ENCODE measurements around the gene LRCOL1. TPM values are rescaled to one million over a fixed set of nuclear protein-coding genes. Genes with fewer than 3 reads are reported as not detected.

LRCOL1 gene
- polyA plus RNA-seq, 3 donors: not detected

- Histone ChIP-seq H3K9me3 (replicated peaks in 1 of 2; ENCODE audit: control insufficient read depth in 1 of 2, insufficient read depth in 1 of 2, low read length in 2 of 2) (no peaks in the 10 kb centered on the region), H3K27ac (ENCODE audit: low read depth in 1 of 2, low read length in 2 of 2) (no peak overlapping the region), H3K4me3 (replicated peaks in 1 of 3; ENCODE audit: low read depth in 2 of 3, low read length in 3 of 3) (no peak overlapping the region), H3K79me2 (ENCODE audit: insufficient read depth, low read length) (no peaks in the 10 kb centered on the region), H2AFZ (ENCODE audit: insufficient read depth, low read depth, low read length, poor library complexity, severe bottlenecking) (no peak overlapping the region), H3K27me3 (ENCODE audit: control insufficient read depth in 2 of 2, insufficient read depth in 2 of 2, low read length in 2 of 2) (no peaks in the 10 kb centered on the region), H3K36me3 (replicated peaks in 1 of 2; ENCODE audit: control insufficient read depth in 1 of 2, insufficient read depth in 2 of 2, low read length in 2 of 2) (peaks cover 40 to 41% of the 10 kb centered on the region in 2 donors), H3K4me2 (replicated peaks; ENCODE audit: extremely low read depth, low read length, poor library complexity, severe bottlenecking) (no peak overlapping the region), H3K9ac (ENCODE audit: insufficient read depth, low read length, poor library complexity, severe bottlenecking) (no peak overlapping the region), H3K4me1 (ENCODE audit: control insufficient read depth in 1 of 2, insufficient read depth in 2 of 2, low read length in 2 of 2) (no peaks in the 10 kb centered on the region), H4K20me1 (ENCODE audit: insufficient read depth, low read length) (peaks cover 4% of the 10 kb centered on the region)
- WGBS (ENCODE audit: insufficient coverage): 96% methylated on average over 48 of the region's 55 CpGs
- TF ChIP-seq, protein P1, sequence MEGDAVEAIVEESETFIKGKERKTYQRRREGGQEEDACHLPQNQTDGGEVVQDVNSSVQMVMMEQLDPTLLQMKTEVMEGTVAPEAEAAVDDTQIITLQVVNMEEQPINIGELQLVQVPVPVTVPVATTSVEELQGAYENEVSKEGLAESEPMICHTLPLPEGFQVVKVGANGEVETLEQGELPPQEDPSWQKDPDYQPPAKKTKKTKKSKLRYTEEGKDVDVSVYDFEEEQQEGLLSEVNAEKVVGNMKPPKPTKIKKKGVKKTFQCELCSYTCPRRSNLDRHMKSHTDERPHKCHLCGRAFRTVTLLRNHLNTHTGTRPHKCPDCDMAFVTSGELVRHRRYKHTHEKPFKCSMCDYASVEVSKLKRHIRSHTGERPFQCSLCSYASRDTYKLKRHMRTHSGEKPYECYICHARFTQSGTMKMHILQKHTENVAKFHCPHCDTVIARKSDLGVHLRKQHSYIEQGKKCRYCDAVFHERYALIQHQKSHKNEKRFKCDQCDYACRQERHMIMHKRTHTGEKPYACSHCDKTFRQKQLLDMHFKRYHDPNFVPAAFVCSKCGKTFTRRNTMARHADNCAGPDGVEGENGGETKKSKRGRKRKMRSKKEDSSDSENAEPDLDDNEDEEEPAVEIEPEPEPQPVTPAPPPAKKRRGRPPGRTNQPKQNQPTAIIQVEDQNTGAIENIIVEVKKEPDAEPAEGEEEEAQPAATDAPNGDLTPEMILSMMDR (IDR thresholded peaks at IDR 0.05): no peak
- no peaks in the 10 kb centered on the region for H3K4me1 Mint-ChIP-seq
- H3K27ac Mint-ChIP-seq: no peak overlapping the region
- H3K27me3 Mint-ChIP-seq (ENCODE audit: low read depth in 3 of 3): peaks cover 0 to 1% (median 0%) of the 10 kb centered on the region in 3 donors
- intact Hi-C loops (cut with micrococcal nuclease): no loop called here
- no peak for DNase-seq
- H3K4me3 Mint-ChIP-seq: no peak overlapping the region
- H3K36me3 Mint-ChIP-seq: peaks cover 18 to 52% of the 10 kb centered on the region in 2 donors
- H3K9me3 Mint-ChIP-seq: no peaks in the 10 kb centered on the region
Measured at GRCh38 chr12:132569856-132570480, 40.4 kb downstream of the LRCOL1 start.

- no peak overlapping the region for H3K4me3 ChIP-seq (replicated peaks in 1 of 3; ENCODE audit: low read depth in 2 of 3, low read length in 3 of 3)
- H3K4me3 Mint-ChIP-seq: no peak overlapping the region
- 87% methylated on average over 10 of the region's 17 CpGs for WGBS (ENCODE audit: insufficient coverage)
- no peak overlapping the region for H3K4me2 ChIP-seq (replicated peaks; ENCODE audit: extremely low read depth, low read length, poor library complexity, severe bottlenecking)
- no peaks in the 10 kb centered on the region for H3K9me3 Mint-ChIP-seq
- H3K27ac ChIP-seq (ENCODE audit: low read depth in 1 of 2, low read length in 2 of 2): no peak overlapping the region
- no peak overlapping the region for H3K9ac ChIP-seq (ENCODE audit: insufficient read depth, low read length, poor library complexity, severe bottlenecking)
- H3K27me3 Mint-ChIP-seq (ENCODE audit: low read depth in 3 of 3): peaks cover 0 to 1% (median 0%) of the 10 kb centered on the region in 3 donors
- H3K36me3 Mint-ChIP-seq: peaks cover 18 to 47% of the 10 kb centered on the region in 2 donors
- TF ChIP-seq, protein P1 (IDR thresholded peaks at IDR 0.05): no peak
- peaks cover 31% of the 10 kb centered on the region in 2 donors for H3K36me3 ChIP-seq (replicated peaks in 1 of 2; ENCODE audit: control insufficient read depth in 1 of 2, insufficient read depth in 2 of 2, low read length in 2 of 2)
- no peaks in the 10 kb centered on the region for H3K79me2 ChIP-seq (ENCODE audit: insufficient read depth, low read length)
- no peaks in the 10 kb centered on the region for H3K27me3 ChIP-seq (ENCODE audit: control insufficient read depth in 2 of 2, insufficient read depth in 2 of 2, low read length in 2 of 2)
- intact Hi-C loops (cut with micrococcal nuclease): no loop called here
- no peak overlapping the region for H2AFZ ChIP-seq (ENCODE audit: insufficient read depth, low read depth, low read length, poor library complexity, severe bottlenecking)
- DNase-seq: no peak
- peaks cover 7% of the 10 kb centered on the region for H4K20me1 ChIP-seq (ENCODE audit: insufficient read depth, low read length)
- H3K4me1 Mint-ChIP-seq: no peaks in the 10 kb centered on the region
- H3K4me1 ChIP-seq (ENCODE audit: control insufficient read depth in 1 of 2, insufficient read depth in 2 of 2, low read length in 2 of 2): no peaks in the 10 kb centered on the region
- H3K9me3 ChIP-seq (replicated peaks in 1 of 2; ENCODE audit: control insufficient read depth in 1 of 2, insufficient read depth in 1 of 2, low read length in 2 of 2): no peaks in the 10 kb centered on the region
- no peak overlapping the region for H3K27ac Mint-ChIP-seq
Measured at GRCh38 chr12:132568826-132569480, 41.4 kb downstream of the LRCOL1 start.
